Stomach (tissue), 4 donors: ENCODE measurements around the gene DLGAP1.

Experiments used
- EP300 ChIP-seq: sonication (generic); formaldehyde crosslinking; IDR thresholded peaks from one replicate; pipeline ENCODE4 v1.6.1; 2017; ENCODE audit warnings: antibody characterized with exemption
- POLR2A ChIP-seq, 4 donors: fragments of 450-650 bp; IDR thresholded peaks; one replicate each; pipeline ENCODE4 v1.6.1; 2016; ENCODE audit warnings: antibody characterized with exemption in 4 of 4, control low read depth in 2 of 4, mild to moderate bottlenecking in 1 of 4, moderate library complexity in 1 of 4
- POLR2AphosphoS5 ChIP-seq, 3 donors: sonication (generic); formaldehyde crosslinking; IDR thresholded peaks; one replicate each; pipeline ENCODE4 v1.6.1; 2016; ENCODE audit warnings: antibody characterized with exemption in 3 of 3
- TF ChIP-seq, protein P1 (sequence below), 7 experiments: fragments of 450-650 bp in 4 of 7; fragments of 200-600 bp in 3 of 7; sonication (generic) in 3 of 7; IDR thresholded peaks; one replicate each; pipeline ENCODE4 v1.5.1; 2016 to 2019; ENCODE audit warnings: antibody characterized with exemption in 7 of 7, control low read depth in 2 of 7, mild to moderate bottlenecking in 1 of 7

DNA sequence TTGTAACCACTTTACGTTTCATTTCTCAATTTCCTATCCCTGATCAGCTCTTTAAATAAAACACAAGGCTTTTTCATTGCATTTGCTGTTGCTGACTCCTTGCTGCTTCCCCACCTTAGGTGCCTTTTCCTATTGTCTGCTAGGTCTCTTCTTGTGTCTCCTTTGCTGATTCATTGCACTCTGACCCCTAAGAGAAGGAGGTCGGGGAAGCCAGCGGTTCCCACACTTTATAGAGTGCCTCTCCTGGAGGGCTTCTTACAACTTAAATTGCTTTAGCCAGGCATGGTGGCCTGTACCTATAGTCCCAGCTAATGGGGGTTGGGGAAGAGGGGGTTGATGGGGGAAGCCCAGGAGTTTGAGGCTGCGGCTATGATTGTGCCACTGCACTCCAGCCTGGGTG, 495.0 kb downstream of the DLGAP1 start:
- TF ChIP-seq, protein P1, sequence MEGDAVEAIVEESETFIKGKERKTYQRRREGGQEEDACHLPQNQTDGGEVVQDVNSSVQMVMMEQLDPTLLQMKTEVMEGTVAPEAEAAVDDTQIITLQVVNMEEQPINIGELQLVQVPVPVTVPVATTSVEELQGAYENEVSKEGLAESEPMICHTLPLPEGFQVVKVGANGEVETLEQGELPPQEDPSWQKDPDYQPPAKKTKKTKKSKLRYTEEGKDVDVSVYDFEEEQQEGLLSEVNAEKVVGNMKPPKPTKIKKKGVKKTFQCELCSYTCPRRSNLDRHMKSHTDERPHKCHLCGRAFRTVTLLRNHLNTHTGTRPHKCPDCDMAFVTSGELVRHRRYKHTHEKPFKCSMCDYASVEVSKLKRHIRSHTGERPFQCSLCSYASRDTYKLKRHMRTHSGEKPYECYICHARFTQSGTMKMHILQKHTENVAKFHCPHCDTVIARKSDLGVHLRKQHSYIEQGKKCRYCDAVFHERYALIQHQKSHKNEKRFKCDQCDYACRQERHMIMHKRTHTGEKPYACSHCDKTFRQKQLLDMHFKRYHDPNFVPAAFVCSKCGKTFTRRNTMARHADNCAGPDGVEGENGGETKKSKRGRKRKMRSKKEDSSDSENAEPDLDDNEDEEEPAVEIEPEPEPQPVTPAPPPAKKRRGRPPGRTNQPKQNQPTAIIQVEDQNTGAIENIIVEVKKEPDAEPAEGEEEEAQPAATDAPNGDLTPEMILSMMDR (IDR thresholded peaks at IDR 0.05): no peak
- no peak for TF ChIP-seq POLR2A (IDR thresholded peaks at IDR 0.05)
- no peak for TF ChIP-seq POLR2AphosphoS5 (IDR thresholded peaks at IDR 0.05)
- no peak for TF ChIP-seq EP300
